Vagina (tissue), 2 donors: Measurements from ENCODE around the gene ATAD3B. TPM values are rescaled to one million over a fixed set of nuclear protein-coding genes. Genes with fewer than 3 reads are reported as not detected.
"Not testable (repeated sequence)": the region's sequence is repeated elsewhere in the genome, so short reads cannot be mapped to it uniquely, and the experiment has no call there.

ENCODE experiments used
- DNase-seq, 2 donors: peaks; one replicate each; pipeline ENCODE4 v3.0.0-alpha.2; 2017; ENCODE audit errors: extremely low spot score in 2 of 2
- H3K27ac ChIP-seq: fragments of 200-600 bp; sonication (generic); one replicate; pipeline ENCODE4 v1.5.1; 2019
- H3K27me3 ChIP-seq: fragments of 200-600 bp; sonication (generic); one replicate; pipeline ENCODE4 v1.5.1; 2019
- H3K36me3 ChIP-seq, 2 donors: fragments of 200-600 bp; sonication (generic); one replicate each; pipeline ENCODE4 v1.5.1; 2017 to 2019
- H3K4me1 ChIP-seq: fragments of 200-600 bp; sonication (generic); one replicate; pipeline ENCODE4 v1.5.1; 2019
- H3K4me3 ChIP-seq, 2 donors: fragments of 200-600 bp; sonication (generic); 1 replicate in 1 of 2; 2 replicates in 1 of 2; pipeline ENCODE4 v1.5.1; 2016 to 2019
- H3K9me3 ChIP-seq: fragments of 200-600 bp; sonication (generic); one replicate; pipeline ENCODE4 v1.5.1; 2019
- CTCF ChIP-seq, 3 experiments: fragments of 450-650 bp in 2 of 3; fragments of 200-600 bp in 1 of 3; sonication (generic) in 1 of 3; IDR thresholded peaks; one replicate each; pipeline ENCODE4 v1.5.1; 2017 to 2019; ENCODE audit warnings: antibody characterized with exemption in 3 of 3, mild to moderate bottlenecking in 2 of 3, moderate library complexity in 2 of 3
- POLR2A ChIP-seq, 2 donors: fragments of 450-650 bp; IDR thresholded peaks; one replicate each; pipeline ENCODE4 v1.6.1; 2017; ENCODE audit warnings: antibody characterized with exemption in 2 of 2, mild to moderate bottlenecking in 2 of 2, moderate library complexity in 2 of 2
- POLR2AphosphoS5 ChIP-seq, 2 donors: sonication (generic); formaldehyde crosslinking; IDR thresholded peaks; one replicate each; pipeline ENCODE4 v1.9.0; 2017; ENCODE audit warnings: antibody characterized with exemption in 2 of 2, mild to moderate bottlenecking in 2 of 2, low read depth in 1 of 2; ENCODE audit not compliant: insufficient read depth in 1 of 2
- intact Hi-C: fragments of 100-400 bp; cut with DNase I; formaldehyde crosslinking; loops from one replicate; pipeline ENCODE4 v1.15.1; 2023
- total RNA-seq: library from RNA; depleted of rRNA; stranded (reverse); fragments of >200 nt; gene quantifications from one replicate; pipeline ENCODE4 v1.2.3, GENCODE V29; 2016

The ATAD3B gene
- total RNA-seq, 1 donor from 2014 or later: 17.7 TPM

GRCh38 chr1:1489861-1490260, 18.3 kb downstream of the ATAD3B start:
- Histone ChIP-seq H3K27me3 (no peaks in the 10 kb centered on the region), H3K27ac (no peak overlapping the region), H3K4me1 (no peaks in the 10 kb centered on the region), H3K9me3 (no peaks in the 10 kb centered on the region), H3K4me3 (no peak overlapping the region), H3K36me3 (peaks cover 0 to 63% of the 10 kb centered on the region in 2 donors)
- TF ChIP-seq POLR2A (IDR thresholded peaks at IDR 0.05) (no peak), POLR2AphosphoS5 (IDR thresholded peaks at IDR 0.05; ENCODE audit: insufficient read depth in 1 of 2, low read depth in 1 of 2) (no peak), CTCF (IDR thresholded peaks at IDR 0.05) (no peak)
- intact Hi-C loops: no loop called here
- no peak for DNase-seq

- Histone ChIP-seq H3K36me3 (peaks cover 0 to 64% of the 10 kb centered on the region in 2 donors), H3K9me3 (no peaks in the 10 kb centered on the region), H3K4me3 (no peak overlapping the region), H3K4me1 (no peaks in the 10 kb centered on the region), H3K27ac (no peak overlapping the region), H3K27me3 (no peaks in the 10 kb centered on the region)
- TF ChIP-seq POLR2AphosphoS5 (IDR thresholded peaks at IDR 0.05; ENCODE audit: insufficient read depth in 1 of 2, low read depth in 1 of 2) (no peak), CTCF (IDR thresholded peaks at IDR 0.05) (no peak), POLR2A (IDR thresholded peaks at IDR 0.05) (no peak)
- intact Hi-C loops: no loop called here
- DNase-seq: no peak
These were observed 19.2 kb downstream of the ATAD3B start for GRCh38 chr1:1490633-1491230.

GRCh38 chr1:1491601-1492000, 20.0 kb downstream of the ATAD3B start:
- no peak overlapping the region for H3K27ac ChIP-seq
- H3K4me3 ChIP-seq: no peak overlapping the region
- DNase-seq: no peak
- H3K36me3 ChIP-seq: peaks cover 0 to 60% of the 10 kb centered on the region in 2 donors
- intact Hi-C loops: no loop called here
- H3K27me3 ChIP-seq: no peaks in the 10 kb centered on the region
- H3K4me1 ChIP-seq: no peaks in the 10 kb centered on the region
- no peaks in the 10 kb centered on the region for H3K9me3 ChIP-seq
- TF ChIP-seq CTCF (IDR thresholded peaks at IDR 0.05) (no peak), POLR2AphosphoS5 (IDR thresholded peaks at IDR 0.05; ENCODE audit: insufficient read depth in 1 of 2, low read depth in 1 of 2) (no peak), POLR2A (IDR thresholded peaks at IDR 0.05) (no peak)

- H3K36me3 ChIP-seq: peaks cover 0 to 43% of the 10 kb centered on the region in 2 donors
- H3K4me1 ChIP-seq, DNase-seq, H3K9me3 ChIP-seq, intact Hi-C loops, H3K27ac ChIP-seq, H3K4me3 ChIP-seq, H3K27me3 ChIP-seq: not testable (repeated sequence)
These were observed 22.7 kb downstream of the ATAD3B start for GRCh38 chr1:1494311-1494710.

GRCh38 chr1:1495461-1495975, 24.0 kb downstream of the ATAD3B start:
- intact Hi-C loops, DNase-seq: not testable (repeated sequence)
- peaks cover 0 to 36% of the 10 kb centered on the region in 2 donors for H3K36me3 ChIP-seq

GRCh38 chr1:1504777-1505365, 33.3 kb downstream of the ATAD3B start:
- intact Hi-C loops, H3K9me3 ChIP-seq, H3K36me3 ChIP-seq, H3K27me3 ChIP-seq, DNase-seq: not testable (repeated sequence)
- Histone ChIP-seq H3K27ac (peak overlapping the region; percentile 81), H3K4me1 (peaks cover 12% of the 10 kb centered on the region), H3K4me3 (peak overlapping the region in 1 of 2 donors; percentile 15)
- TF ChIP-seq POLR2AphosphoS5 (IDR thresholded peaks at IDR 0.05; ENCODE audit: insufficient read depth in 1 of 2, low read depth in 1 of 2) (peak; percentile 30), CTCF (IDR thresholded peaks at IDR 0.05) (peak; percentile 33 to 61 (median 33))

More at GRCh38 chr1:1495461-1495975, 24.0 kb downstream of the ATAD3B start:
- H3K9me3 ChIP-seq, H3K27me3 ChIP-seq, H3K4me1 ChIP-seq, H3K4me3 ChIP-seq, H3K27ac ChIP-seq: not testable (repeated sequence)
